SW480 (cell line): ENCODE results near the gene THRA.

ENCODE experiments used
- DNase-seq: peaks from one replicate; pipeline ENCODE4 v3.0.0-alpha.2; 2016; ENCODE audit warnings: low spot score

Gene THRA

DNA sequence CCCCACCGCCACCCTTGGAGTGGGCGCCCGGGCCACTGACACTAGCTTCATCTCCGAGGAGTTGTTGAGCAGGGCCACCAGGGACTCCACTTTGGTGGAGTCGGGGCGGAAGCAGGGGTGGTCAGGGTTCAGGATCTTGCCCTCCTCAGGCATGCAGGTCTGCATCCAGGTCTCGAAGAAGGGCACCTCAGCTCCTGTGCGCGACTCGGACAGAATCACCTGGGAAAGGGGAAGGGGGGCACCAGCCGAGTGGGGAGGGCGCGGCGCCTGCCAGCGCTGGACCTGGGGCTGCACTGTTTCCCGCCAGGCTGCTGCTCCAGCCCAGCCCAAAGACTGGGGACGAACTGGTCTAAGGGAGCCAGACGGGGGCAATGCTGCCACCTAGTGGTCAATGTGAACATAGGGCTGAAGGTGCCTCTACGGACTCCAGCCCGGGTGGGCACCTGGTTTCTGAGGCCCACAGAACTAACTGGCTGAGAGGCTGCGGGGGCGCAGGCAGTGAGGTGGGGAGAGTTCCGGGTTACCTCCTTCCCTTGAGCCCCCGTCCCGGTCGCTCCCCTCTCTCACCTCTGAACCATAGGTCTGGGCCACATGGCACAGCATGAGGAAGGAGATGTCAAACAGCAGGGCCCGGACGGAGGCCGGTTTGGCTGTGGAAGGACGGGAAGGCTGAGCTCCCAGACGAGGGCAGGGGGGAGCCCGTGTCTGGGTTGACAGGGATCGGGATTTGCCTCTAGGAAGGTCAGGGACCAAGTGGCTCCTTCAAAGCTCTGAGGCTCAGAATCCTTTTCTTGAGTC, 35.8 kb upstream of the THRA start:
- peak; percentile 72 for DNase-seq

DNA sequence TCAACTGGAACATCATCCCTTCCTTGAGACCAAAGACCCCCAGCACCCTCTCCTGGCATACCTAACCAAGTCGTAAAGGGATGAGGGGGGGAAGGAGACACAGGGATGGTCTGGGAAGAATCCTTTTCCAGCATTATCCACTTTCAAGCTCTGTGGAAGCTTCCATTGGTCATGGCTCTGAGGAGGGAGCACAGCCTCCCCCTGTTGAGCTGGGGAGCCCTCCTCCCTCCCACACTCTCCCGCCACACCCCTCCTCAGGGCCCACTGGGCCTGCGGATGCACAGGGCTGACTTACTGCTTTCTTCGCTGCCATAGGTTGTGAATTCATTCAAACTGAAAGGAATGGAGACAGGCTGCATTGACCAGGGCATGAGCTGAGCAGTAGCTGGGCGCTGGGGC, 35.2 kb upstream of the THRA start:
- DNase-seq: no peak

DNA sequence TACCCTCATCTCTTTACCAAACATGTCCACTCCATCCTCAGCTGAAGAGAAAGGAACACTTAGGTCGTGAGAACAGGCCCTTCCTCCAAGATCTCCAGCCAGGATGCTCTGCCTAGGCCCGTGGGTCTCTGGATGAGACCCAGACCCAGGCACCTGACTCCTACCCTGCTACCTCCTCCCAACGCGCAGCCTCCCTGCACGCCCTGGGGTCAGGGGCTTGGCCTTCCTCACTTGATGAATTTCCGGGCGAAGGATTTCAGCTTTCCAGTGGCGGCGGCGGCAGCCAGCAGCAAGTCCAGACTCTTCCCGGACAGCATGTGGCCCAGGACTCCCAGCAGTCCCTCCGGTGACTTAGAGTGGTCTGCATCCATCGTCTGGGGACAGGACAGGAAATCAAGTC, 34.2 kb upstream of the THRA start:
- DNase-seq: no peak

DNA sequence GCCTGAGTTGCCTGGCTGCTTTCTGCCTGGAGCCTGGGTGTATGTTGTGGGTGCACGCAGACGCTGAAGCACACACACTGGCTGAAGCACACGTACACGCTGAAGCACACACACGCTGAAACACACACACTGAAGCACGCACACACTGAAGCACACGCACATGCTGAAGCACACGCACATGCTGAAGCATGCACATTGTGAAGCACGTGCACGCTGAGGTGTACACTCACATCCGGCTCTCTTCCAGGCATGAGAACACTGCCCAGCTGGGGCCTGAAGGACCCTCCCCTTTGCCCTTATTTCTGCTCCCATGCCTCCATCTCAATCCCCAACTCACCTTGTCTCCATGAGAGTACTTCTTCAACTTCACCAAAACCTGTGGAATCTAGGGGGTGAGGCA, 31.1 kb upstream of the THRA start:
- no peak for DNase-seq

DNA sequence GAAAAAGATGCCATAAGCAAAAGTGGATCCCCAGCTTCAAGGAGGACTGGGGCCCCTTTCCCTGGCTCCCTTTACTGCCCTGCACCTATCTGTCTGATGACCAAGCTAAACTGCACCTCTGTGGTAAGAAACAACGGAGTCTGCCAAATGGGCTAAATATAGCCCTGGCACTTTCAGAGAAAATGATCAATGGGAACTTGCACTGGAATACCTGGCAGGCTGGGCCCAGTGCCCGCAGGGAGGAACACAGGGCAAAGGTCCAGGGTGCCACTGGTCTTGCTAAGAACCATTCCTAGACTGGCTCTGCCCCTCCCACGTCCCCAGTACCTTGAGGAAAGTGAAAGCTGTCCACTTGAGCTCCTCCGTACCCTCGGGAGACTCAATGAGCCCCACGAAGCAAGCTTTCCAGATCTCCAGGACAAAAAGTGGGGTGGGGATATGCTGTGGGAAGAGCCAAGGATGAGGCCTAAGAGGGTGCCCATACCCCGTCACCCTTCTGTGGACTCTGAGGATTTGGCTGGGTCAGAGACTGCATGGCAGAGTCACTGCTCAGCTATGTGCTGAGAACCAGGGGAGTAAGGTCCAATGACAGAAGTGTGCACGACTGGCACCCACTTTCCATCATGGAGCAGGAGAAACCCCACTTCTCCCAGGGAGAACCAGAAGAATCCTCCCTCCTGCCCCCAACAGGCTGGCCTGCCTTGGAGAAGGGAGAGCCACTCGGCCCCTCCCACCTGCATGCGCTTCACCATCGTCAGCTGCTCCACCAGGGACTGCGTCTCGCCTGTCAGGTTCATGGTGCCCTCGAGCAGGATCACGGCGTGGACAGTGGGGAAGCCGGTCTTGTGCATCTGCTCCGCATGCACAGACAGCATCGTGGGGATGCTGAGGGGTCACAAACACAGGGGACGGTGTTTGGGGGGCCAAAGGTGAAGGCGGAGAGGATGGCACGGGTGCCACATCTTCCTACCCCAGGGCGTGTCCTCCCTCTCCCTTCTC, 30.1 kb upstream of the THRA start:
- no peak for DNase-seq

DNA sequence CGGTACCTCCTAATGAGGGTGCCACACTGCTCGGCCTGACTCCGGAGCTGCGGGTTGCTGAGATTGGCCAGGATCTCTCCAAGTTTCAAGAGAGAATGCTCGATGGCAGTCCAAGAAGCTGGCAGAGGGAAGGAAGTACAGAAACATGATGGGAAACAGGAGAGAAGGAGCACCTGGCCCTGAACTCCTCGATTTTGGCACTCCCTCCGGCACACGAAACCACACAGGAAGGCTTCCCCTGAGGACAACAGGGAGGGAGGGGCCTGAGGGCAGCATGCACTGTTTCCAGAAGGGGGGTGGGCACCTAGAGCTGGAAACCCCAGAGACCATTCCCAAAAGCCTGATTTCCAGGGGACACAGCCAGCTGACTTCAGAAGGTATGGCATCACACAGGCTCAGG, 29.4 kb upstream of the THRA start:
- no peak for DNase-seq

DNA sequence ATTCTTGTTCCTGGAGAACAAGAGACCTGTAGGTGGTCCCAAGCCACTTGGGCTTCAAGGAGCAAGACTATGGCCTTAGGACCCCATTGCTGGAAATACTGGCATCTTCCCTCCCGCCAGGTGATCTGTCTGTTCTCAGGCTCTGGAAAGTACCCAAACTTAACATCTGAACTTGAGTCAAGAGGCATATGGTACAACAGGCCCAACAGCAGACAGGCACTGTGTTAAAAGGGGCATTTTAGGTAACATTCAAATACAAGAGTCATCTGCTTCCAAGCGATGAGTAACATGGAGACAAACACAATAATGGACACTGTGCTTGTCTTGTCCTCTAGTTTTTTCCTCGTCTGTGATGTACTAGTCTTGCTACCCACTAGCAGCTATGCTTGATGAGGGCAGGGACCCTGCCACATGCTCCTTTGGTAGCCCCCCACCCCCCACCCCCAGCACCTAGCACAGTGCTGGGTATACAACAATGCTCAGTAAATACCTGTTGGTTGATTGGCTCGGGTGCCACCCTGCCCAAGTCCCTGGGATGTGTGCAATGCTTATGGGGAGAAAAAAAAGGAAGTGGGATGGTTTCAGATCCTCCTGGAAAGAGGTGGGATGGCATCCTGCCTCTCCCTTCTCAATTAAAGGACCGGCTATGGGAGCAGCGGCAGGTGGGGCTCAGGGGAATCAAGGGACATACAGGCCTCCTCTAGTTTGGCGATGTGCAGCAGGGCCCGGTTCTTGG, 28.2 kb upstream of the THRA start:
- no peak for DNase-seq

DNA sequence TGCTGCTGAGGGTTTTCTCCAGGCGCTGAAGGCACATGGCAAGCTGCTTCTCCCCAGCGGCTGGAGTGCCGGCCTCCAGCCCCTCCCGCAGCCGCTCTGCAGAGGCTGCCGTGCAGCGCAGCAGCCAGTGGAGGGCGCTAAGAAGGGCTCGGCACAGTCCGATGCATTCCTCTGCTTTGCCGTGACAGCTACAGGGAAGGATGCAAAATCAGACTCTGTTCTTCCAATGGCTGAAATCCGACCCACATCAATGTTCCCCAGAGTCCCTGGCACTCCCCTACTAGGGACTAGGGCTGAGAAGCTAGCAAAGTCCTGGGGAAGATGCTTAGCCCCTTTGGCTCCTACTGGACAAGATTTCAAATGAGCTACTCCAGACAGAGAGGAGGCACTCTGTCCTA, 27.6 kb upstream of the THRA start:
- DNase-seq: no peak

DNA sequence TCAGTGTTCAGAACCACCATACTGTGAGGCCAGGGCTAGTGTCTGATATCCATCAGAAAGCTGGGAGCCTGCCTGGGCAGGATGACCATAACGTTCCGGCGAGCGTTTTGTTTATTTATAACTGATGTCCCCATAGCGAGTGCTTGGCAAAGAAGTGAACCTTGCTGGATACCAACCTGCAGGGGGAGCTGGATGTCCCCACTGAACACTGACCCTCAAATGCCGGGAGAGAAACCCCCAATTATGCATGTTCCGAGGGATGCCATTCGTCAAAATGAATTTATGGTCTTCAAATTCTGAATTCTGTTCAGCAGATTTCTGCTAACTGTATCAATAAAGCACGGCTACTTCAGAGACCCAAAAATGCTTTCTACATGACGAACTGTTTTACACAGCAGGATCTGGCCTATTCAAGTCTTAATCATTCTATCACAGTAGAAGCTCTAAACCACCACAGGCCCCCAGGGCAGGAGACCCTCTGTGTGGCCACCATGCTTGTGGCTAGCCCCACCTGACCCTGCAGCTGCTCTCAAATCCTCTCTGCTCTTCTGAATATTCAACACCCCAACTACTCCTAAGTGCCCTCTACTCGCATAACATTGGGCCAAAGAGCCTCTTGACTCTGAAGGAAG, 23.8 kb upstream of the THRA start:
- DNase-seq: peak; percentile 50

DNA sequence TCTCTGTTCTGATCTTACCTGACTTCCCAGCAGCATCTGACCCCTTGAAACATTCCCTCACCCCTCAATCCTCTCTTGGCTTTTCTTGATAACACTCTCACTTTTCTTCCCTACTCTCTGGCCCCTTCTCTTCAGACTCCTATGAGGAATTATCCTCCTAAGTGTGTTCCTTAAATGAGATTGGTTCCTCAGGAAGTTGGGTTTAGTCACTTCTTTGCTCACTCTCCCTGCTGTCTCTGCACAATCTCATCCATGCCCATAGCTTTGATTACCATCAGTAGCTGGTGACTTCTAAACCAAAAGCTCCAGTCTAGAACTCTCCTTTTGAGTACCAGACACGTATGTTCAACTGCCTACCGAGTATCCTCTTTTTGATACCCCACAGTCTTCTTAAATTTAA, 21.6 kb upstream of the THRA start:
- no peak for DNase-seq

DNA sequence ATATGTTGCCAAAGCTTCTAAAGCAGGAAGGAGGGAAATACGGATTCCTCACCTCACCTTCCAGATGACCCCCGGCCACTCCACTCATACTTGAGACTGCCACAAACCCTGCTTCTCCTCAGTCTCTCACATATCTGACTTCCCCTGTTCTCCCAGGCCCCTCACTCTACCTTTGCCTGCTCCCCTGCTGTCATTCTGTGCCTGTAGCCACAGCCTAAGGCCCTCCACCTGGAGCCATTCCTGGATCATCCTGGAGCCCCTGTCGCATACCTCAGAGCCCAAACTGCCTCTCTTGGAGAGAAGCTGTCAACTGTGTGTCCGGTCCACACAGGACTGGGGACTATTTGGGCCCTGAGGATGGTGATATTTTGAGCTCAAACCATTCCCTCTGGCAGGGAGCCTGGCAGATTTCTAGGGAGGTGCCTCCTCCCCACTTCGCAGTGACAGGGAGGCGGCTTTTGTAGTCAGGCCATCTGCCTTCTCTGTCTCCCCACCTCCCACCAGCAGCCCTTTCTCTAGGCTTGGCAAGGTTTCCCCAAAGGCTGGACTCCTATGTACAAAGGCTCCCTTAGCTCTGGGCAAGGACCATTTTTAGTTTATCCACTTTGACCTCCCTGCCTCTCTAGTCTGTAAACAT, 6.3 kb upstream of the THRA start:
- no peak for DNase-seq

DNA sequence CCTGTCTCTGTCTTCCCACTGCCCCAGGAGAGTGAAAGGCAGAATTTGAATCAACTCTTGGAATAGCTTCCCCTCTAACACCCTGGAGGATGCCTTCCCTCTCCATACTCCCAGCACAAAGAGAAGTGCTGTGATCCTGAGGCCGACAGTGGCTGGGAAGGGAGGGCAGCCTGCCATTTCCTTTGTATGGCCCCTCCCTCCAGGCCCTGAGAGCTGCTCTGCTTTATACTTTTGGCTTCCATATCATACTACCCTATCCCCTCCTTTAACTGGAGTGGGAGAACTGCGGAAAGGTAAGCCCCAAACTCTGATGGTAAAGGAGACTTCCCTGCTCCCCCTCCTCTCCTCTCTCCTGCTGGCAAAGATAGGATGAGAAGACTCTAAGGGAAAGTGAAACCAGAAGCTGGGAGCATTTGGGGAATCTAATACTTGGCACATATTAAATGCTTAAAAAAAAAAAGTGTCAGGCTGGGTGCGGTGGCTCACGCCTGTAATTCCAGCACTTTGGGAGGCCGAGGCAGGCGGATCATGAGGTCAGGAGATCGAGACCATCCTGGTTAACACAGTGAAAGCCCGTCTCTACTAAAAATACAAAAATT, 4.5 kb upstream of the THRA start:
- DNase-seq: no peak

DNA sequence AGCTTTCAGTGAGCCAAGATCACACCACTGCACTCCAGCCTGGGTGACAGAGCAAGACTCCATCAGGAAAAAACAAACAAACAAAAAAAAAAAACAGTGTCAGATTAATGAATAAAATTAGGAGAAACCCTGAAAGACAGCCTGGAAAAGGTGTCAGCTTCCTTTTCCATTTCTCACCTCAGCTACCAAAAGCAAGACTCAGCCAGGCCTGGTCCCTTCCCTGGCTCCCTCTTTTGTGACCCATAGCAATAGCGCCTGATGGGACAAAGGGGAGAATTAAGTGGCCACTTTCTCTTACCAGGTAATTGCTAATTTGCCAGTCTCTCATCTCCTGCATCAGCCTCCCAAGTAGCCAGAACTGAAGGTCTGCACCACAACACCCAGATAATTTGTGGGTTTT, 3.9 kb upstream of the THRA start:
- no peak for DNase-seq

DNA sequence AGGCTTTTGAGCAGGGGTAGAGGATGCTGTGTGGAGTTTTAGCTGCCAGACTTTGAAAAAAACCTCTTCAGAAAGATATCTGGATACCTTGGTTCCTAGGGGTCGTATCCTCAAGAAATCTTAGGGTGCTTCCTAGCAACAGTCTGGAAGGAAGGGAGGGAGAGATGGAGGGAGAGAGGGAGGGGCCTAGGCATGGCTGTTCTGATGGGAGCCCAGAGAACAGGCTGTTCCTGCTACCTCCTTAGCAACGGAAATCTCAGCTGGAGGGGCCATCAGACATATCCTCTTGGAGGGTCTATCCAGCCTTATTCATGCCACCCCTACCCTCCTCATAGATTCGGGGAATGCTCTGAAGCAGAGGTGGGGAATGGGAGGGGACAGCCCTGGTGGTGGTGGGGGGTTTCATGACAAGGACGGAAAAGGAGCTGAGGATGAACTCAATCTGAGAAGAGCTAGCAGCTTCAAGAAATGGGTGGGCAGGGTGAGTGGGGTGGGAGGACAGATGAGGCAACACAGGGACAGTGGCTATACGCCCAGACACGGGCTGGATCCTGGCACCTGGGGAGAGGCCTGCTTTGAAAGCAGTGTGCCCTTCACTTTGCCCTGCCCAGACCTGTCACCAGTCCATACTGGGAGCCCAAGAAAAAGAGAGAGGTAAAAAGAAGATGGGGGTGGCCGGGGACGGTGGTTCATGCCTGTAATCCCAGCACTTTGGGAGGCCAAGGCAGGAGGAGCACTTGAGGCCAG, 2.9 kb upstream of the THRA start:
- DNase-seq: no peak

DNA sequence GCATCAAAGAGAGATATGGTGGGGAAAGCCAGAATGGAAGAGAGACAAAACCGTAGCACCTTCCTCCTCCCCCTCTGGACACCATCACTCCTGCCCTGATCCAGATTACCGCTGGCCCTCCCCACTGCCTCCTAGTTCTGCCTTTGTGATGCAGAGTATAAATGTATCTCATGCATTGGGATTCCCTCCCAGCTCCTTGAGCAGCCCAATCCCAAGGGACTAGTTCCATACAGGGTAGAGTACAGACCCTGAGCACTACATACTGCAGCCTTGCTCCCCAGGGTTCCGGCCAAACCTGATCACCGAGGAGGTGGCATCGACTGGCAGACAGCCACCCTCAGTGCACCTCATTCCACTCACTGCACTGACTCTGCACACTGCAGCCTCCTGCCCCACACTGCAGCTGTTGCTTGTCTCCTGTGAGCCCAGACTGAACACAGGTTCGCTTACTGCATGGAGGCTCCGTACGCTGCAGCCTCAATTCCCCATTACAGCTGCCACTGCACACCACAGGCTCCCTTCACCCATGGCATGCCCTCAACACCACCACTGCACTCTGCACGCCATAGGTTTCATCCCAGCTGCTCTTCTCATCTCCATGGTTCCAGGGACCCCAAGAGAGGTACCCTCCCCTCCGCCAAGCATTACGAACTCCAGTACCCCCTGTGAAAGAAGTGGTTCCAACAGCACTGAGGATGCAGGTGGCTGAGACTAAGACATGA, 1.7 kb upstream of the THRA start:
- DNase-seq: no peak

DNA sequence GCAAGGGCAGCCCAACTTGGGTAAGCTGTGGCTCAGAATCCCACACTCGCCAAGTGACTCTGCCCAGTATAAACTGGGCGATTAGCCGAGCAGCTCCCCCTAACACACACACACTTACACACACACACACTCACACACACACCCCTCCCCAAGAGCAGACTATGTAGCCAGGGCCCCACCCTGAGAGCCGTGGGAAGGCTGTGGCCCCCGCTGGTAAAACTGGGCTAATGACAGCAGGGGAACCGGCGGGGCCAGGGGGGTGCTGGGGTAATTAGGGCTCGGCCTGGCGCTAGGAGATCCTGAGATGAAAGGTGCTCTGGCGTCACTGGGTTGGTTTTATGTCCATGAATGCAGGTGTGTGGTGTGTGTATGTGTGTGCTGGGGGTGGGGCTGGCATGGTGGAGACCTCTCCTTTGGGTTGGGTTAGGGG, 1.1 kb upstream of the THRA start:
- peak; percentile 46 for DNase-seq

DNA sequence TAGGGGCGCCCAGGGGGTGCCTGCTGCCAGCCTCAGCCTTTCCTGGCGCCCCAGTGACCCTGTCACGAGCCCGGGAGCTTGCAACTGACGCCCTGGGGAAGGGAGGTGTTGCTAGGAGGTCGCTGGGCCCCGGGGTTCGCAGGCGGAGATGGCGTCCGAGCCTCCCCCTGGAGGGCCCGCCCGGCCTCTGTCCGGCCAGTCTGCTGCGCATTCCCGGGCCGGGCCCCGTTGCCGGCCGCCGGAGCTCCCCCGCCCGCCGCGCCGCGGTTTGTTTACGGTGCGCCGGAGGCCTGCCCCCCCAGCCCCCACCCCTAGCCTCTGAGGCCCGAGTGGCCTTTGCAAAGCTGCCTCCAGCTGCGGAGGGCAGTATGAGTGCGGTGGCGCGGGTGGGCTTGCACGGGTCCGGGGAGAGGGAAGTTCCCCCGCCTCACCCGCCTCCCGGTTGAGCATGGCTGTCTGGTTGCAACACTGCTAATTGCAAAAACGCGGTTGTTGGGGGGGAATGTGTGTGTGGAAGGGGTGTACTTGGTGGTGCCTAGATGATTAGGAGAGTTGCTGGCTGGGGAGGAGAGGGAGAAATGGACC, 514 bp downstream of the THRA start:
- no peak for DNase-seq

DNA sequence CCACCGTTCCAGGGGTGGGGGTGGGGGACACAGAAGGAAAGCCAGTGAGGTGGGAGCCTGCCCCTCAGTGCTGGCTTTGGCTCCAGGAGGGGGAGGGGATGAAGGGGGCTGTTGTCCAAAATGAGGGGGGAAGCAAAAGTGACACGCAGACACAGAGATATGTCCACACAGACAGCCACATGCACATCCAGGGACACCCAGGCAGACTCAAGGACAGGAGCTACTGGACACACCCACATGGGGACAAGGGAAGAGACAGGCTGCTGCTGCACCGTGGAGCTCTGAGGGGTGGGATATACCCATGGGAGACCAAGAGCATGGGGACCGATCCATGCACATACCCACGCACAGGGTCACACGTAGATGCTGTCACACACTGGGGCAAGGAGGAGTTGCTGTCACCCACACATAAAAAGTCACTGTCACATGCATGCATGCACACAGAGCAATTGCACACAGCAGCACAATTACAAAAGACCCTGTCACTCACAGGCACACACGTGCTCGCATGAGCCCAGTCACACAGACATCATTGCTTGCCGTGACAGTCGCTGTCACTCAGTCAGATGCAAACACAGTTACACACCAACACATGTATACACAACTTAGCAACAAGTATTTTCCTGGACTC, 1.3 kb downstream of the THRA start:
- DNase-seq: no peak
